Measurements from ENCODE around the gene ANXA6. TPM values are rescaled to one million over a fixed set of nuclear protein-coding genes. Genes with fewer than 3 reads are reported as not detected.
A peak's percentile ranks its signal among the peaks of the same experiment; 100 is the strongest.

Gene ANXA6
- total and polyA plus RNA-seq, 9 of the 15 experiments (the other 6 are each of a cell fraction or from before 2014, with no cell fraction given): 0.70 to 13.2 (median 8.3) TPM

DNA sequence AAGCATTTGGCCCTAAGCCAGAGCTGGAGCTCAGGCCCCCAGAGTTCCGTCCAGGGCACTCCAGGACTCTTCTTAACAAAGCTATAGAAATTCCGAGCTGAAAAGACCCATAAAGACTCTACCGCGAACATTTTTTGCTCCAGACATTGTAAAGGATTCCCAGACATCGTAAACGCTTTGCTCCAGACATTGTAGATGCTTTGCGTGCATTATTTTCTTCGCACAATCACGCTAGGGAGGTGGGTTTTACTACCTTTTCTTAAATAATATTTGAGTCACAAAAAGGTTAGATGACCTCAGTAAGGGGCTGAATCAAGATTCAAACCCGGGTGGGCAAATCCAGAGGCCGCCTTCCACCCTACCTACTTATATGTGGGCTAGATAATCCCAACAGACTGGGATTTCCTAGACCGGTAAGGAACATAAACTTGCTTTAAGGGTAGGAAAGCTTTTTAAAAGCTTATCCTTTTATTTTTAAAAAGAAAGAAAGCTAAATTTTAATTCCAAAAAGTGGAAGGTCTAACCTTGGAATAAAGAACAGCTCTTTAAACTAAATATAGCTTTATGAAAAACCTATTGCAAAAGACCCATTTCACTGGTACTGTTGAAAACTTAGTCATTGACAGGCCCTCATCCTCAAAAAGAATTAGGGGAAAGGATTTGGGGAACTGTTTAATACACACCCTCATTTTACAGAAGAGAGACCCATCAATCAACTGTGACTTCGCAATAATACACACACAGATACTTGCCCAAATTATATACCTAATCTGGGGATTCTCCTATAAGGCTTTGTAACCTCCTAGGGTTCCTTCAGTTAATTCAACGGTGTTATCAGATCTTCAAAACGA, 75.9 kb downstream of the ANXA6 start (continued):
- TF ChIP-seq, protein P1, sequence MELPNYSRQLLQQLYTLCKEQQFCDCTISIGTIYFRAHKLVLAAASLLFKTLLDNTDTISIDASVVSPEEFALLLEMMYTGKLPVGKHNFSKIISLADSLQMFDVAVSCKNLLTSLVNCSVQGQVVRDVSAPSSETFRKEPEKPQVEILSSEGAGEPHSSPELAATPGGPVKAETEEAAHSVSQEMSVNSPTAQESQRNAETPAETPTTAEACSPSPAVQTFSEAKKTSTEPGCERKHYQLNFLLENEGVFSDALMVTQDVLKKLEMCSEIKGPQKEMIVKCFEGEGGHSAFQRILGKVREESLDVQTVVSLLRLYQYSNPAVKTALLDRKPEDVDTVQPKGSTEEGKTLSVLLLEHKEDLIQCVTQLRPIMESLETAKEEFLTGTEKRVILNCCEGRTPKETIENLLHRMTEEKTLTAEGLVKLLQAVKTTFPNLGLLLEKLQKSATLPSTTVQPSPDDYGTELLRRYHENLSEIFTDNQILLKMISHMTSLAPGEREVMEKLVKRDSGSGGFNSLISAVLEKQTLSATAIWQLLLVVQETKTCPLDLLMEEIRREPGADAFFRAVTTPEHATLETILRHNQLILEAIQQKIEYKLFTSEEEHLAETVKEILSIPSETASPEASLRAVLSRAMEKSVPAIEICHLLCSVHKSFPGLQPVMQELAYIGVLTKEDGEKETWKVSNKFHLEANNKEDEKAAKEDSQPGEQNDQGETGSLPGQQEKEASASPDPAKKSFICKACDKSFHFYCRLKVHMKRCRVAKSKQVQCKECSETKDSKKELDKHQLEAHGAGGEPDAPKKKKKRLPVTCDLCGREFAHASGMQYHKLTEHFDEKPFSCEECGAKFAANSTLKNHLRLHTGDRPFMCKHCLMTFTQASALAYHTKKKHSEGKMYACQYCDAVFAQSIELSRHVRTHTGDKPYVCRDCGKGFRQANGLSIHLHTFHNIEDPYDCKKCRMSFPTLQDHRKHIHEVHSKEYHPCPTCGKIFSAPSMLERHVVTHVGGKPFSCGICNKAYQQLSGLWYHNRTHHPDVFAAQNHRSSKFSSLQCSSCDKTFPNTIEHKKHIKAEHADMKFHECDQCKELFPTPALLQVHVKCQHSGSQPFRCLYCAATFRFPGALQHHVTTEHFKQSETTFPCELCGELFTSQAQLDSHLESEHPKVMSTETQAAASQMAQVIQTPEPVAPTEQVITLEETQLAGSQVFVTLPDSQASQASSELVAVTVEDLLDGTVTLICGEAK (IDR thresholded peaks at IDR 0.05): 0 out of 2 replicates have a peak, but pooled peaks have one; percentile 17
- TF ChIP-seq, protein P1 (CRISPR knock-in tag; IDR thresholded peaks at IDR 0.05): no peak
- TF ChIP-seq, protein P2, sequence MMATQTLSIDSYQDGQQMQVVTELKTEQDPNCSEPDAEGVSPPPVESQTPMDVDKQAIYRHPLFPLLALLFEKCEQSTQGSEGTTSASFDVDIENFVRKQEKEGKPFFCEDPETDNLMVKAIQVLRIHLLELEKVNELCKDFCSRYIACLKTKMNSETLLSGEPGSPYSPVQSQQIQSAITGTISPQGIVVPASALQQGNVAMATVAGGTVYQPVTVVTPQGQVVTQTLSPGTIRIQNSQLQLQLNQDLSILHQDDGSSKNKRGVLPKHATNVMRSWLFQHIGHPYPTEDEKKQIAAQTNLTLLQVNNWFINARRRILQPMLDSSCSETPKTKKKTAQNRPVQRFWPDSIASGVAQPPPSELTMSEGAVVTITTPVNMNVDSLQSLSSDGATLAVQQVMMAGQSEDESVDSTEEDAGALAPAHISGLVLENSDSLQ (IDR thresholded peaks at IDR 0.05): peak; percentile 87
- no peak for TF ChIP-seq POLR3G (IDR thresholded peaks at IDR 0.05; ENCODE audit: extremely low read depth, insufficient read length, insufficient replicate concordance)
- TF ChIP-seq, protein P3, sequence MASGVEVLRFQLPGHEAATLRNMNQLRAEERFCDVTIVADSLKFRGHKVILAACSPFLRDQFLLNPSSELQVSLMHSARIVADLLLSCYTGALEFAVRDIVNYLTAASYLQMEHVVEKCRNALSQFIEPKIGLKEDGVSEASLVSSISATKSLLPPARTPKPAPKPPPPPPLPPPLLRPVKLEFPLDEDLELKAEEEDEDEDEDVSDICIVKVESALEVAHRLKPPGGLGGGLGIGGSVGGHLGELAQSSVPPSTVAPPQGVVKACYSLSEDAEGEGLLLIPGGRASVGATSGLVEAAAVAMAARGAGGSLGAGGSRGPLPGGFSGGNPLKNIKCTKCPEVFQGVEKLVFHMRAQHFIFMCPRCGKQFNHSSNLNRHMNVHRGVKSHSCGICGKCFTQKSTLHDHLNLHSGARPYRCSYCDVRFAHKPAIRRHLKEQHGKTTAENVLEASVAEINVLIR (CRISPR knock-in tag; IDR thresholded peaks at IDR 0.05): 0 out of 2 replicates have a peak, but pooled peaks have one; percentile 0
- 0 out of 2 replicates have a peak, but pooled peaks have one; percentile 1 for TF ChIP-seq ZBED1 (IDR thresholded peaks at IDR 0.05)
- TF ChIP-seq, protein P4, sequence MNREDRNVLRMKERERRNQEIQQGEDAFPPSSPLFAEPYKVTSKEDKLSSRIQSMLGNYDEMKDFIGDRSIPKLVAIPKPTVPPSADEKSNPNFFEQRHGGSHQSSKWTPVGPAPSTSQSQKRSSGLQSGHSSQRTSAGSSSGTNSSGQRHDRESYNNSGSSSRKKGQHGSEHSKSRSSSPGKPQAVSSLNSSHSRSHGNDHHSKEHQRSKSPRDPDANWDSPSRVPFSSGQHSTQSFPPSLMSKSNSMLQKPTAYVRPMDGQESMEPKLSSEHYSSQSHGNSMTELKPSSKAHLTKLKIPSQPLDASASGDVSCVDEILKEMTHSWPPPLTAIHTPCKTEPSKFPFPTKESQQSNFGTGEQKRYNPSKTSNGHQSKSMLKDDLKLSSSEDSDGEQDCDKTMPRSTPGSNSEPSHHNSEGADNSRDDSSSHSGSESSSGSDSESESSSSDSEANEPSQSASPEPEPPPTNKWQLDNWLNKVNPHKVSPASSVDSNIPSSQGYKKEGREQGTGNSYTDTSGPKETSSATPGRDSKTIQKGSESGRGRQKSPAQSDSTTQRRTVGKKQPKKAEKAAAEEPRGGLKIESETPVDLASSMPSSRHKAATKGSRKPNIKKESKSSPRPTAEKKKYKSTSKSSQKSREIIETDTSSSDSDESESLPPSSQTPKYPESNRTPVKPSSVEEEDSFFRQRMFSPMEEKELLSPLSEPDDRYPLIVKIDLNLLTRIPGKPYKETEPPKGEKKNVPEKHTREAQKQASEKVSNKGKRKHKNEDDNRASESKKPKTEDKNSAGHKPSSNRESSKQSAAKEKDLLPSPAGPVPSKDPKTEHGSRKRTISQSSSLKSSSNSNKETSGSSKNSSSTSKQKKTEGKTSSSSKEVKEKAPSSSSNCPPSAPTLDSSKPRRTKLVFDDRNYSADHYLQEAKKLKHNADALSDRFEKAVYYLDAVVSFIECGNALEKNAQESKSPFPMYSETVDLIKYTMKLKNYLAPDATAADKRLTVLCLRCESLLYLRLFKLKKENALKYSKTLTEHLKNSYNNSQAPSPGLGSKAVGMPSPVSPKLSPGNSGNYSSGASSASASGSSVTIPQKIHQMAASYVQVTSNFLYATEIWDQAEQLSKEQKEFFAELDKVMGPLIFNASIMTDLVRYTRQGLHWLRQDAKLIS (CRISPR knock-in tag; IDR thresholded peaks at IDR 0.05): peak; percentile 20; the same call in 1 of the 2 replicates
